HepG2 (cell line): ENCODE results near the gene CSMD2.

Experiments
- ADNP ChIP-seq: sonication (generic); formaldehyde crosslinking; IDR thresholded peaks from 2 replicates; pipeline ENCODE4 v1.4.0; 2020; ENCODE audit warnings: missing genetic modification reagents
- CEBPG ChIP-seq: IDR thresholded peaks from 2 replicates; pipeline ENCODE4 v1.6.1; 2016
- CHD2 ChIP-seq: IDR thresholded peaks from 2 replicates; pipeline ENCODE4 v1.6.1; 2011; ENCODE audit warnings: low read depth, low read length, improper control_type of control experiment
- EZH2 ChIP-seq: conservative IDR thresholded peaks from 2 replicates; pipeline ENCODE4 v1.6.1; 2012; ENCODE audit warnings: mild to moderate bottlenecking, low read depth, low read length, moderate library complexity
- FOXA3 ChIP-seq: IDR thresholded peaks from 2 replicates; pipeline ENCODE4 v1.6.1; 2016; ENCODE audit warnings: missing genetic modification reagents, missing compliant biosample characterization
- ZNF24 ChIP-seq: fragments of 450-650 bp; IDR thresholded peaks from 2 replicates; pipeline ENCODE4 v1.6.1; 2017; ENCODE audit warnings: antibody characterized with exemption, mild to moderate bottlenecking
- ZNF674 ChIP-seq: sonication (generic); formaldehyde crosslinking; IDR thresholded peaks from 2 replicates; pipeline ENCODE4 v1.5.0; 2020; ENCODE audit warnings: low read depth, mild to moderate bottlenecking, missing genetic modification reagents

GRCh38 chr1:33848205-33848937 lies 316.7 kb downstream of the CSMD2 start:
- TF ChIP-seq CEBPG (CRISPR knock-in tag) = no peak
- TF ChIP-seq ADNP = no peak
- TF ChIP-seq EZH2 = no peak
- TF ChIP-seq FOXA3 (CRISPR knock-in tag) = no peak
- no peak for TF ChIP-seq CHD2
- no peak for TF ChIP-seq ZNF674 (CRISPR knock-in tag)
- no peak for TF ChIP-seq ZNF24
